Astrocyte (in vitro differentiated cells and primary cell): ENCODE results near the gene MSANTD7.

ENCODE experiments used
- CTCF ChIP-seq: IDR thresholded peaks from 2 replicates; pipeline ENCODE4 v1.5.1; 2011; ENCODE audit warnings: low read depth, mild to moderate bottlenecking, inconsistent platforms, low read length, moderate library complexity; ENCODE audit not compliant: insufficient read depth
- EZH2 ChIP-seq: IDR thresholded peaks from 2 replicates; pipeline ENCODE4 v1.6.1; 2012; ENCODE audit warnings: mild to moderate bottlenecking, low read length, inconsistent platforms; ENCODE audit not compliant: insufficient read depth

- no peak for TF ChIP-seq CTCF
- TF ChIP-seq EZH2: no peak
Measured at GRCh38 chr10:14833106-14833505, 5.0 kb upstream of the MSANTD7 start.
